Liver (tissue), 3 donors: ENCODE measurements around the gene MMGT1.

Experiments used
- GABPA ChIP-seq, 2 donors: IDR thresholded peaks in 1 of 2; conservative IDR thresholded peaks in 1 of 2; 2 replicates each; pipeline ENCODE4 v1.6.1; 2016; ENCODE audit warnings: antibody characterized with exemption in 2 of 2, mild to moderate bottlenecking in 1 of 2, moderate library complexity in 1 of 2
- JUND ChIP-seq, 2 donors: IDR thresholded peaks; 2 replicates each; pipeline ENCODE4 v1.6.1; 2016; ENCODE audit warnings: antibody characterized with exemption in 2 of 2
- RAD21 ChIP-seq, 2 donors: IDR thresholded peaks; 2 replicates each; pipeline ENCODE4 v1.6.1; 2016; ENCODE audit warnings: antibody characterized with exemption in 2 of 2, mild to moderate bottlenecking in 2 of 2
- TF ChIP-seq, protein P1 (sequence below): IDR thresholded peaks from 2 replicates; pipeline ENCODE4 v1.6.1; 2016; ENCODE audit warnings: antibody characterized with exemption
- TF ChIP-seq, protein P2 (sequence below): fragments of 150-350 bp; IDR thresholded peaks from 2 replicates; pipeline ENCODE4 v1.5.1; 2017; ENCODE audit warnings: improper control_type of control experiment, low read depth, low read length; ENCODE audit not compliant: missing input control
- TF ChIP-seq, protein P3 (sequence below): IDR thresholded peaks from 2 replicates; pipeline ENCODE4 v1.6.1; 2016; ENCODE audit warnings: antibody characterized with exemption
- donor health status: healthy.
- donor health status: healthy.

DNA sequence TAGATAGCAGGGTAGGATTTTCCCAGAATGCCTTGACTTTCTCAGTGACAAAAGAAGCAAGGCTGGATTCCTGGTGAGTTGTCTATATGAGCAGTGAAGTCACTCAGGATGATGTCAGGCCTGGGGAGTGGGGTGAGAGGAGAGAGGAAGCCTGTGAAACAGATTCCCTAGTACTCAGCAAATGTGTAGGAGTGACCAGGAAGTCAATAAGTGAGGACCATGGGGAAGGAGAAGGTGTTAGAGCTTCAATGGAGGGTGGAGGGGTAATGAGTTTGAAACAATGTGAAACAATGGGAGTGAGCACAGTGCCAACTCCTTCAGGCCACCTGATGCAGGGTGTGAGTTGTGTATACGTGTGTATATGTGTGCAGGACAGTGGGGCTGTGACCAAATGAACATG, 9.1 kb upstream of the MMGT1 start:
- no peak for TF ChIP-seq GABPA (IDR thresholded peaks at IDR 0.05 in 1 of 2, conservative IDR thresholded peaks at IDR 0.05 in 1 of 2)
- no peak for TF ChIP-seq RAD21 (IDR thresholded peaks at IDR 0.05)
- TF ChIP-seq JUND (IDR thresholded peaks at IDR 0.05): no peak
- TF ChIP-seq, protein P1, sequence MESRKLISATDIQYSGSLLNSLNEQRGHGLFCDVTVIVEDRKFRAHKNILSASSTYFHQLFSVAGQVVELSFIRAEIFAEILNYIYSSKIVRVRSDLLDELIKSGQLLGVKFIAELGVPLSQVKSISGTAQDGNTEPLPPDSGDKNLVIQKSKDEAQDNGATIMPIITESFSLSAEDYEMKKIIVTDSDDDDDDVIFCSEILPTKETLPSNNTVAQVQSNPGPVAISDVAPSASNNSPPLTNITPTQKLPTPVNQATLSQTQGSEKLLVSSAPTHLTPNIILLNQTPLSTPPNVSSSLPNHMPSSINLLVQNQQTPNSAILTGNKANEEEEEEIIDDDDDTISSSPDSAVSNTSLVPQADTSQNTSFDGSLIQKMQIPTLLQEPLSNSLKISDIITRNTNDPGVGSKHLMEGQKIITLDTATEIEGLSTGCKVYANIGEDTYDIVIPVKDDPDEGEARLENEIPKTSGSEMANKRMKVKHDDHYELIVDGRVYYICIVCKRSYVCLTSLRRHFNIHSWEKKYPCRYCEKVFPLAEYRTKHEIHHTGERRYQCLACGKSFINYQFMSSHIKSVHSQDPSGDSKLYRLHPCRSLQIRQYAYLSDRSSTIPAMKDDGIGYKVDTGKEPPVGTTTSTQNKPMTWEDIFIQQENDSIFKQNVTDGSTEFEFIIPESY: no peak
- TF ChIP-seq, protein P2, sequence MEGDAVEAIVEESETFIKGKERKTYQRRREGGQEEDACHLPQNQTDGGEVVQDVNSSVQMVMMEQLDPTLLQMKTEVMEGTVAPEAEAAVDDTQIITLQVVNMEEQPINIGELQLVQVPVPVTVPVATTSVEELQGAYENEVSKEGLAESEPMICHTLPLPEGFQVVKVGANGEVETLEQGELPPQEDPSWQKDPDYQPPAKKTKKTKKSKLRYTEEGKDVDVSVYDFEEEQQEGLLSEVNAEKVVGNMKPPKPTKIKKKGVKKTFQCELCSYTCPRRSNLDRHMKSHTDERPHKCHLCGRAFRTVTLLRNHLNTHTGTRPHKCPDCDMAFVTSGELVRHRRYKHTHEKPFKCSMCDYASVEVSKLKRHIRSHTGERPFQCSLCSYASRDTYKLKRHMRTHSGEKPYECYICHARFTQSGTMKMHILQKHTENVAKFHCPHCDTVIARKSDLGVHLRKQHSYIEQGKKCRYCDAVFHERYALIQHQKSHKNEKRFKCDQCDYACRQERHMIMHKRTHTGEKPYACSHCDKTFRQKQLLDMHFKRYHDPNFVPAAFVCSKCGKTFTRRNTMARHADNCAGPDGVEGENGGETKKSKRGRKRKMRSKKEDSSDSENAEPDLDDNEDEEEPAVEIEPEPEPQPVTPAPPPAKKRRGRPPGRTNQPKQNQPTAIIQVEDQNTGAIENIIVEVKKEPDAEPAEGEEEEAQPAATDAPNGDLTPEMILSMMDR: no peak
- TF ChIP-seq, protein P3, sequence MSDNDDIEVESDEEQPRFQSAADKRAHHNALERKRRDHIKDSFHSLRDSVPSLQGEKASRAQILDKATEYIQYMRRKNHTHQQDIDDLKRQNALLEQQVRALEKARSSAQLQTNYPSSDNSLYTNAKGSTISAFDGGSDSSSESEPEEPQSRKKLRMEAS: no peak
